ENCODE data around the gene LAIR2. TPM values are rescaled to one million over a fixed set of nuclear protein-coding genes. Genes with fewer than 3 reads are reported as not detected.

Gene LAIR2
- total and polyA plus RNA-seq, 10 of the 15 experiments (the other 5 are each of a cell fraction or from before 2014, with no cell fraction given): not detected

- CTCF ChIA-PET: no interaction called here
Observed at GRCh38 chr19:54456423-54457373, 45.9 kb upstream of the LAIR2 start.

GRCh38 chr19:54457773-54458647, 44.6 kb upstream of the LAIR2 start:
- DNase-seq (ENCODE audit: low read depth, low spot score) (no peak), ATAC-seq (no peak), FAIRE-seq (no peak)
- Histone ChIP-seq H3K36me3 (ENCODE audit: control insufficient read depth in 2 of 2, insufficient read depth in 2 of 2, low read length in 1 of 2) (peaks cover 21 to 72% of the 10 kb centered on the region in 2 experiments), H3K4me1 (ENCODE audit: control insufficient read depth, insufficient read depth, low read length) (peaks cover 11% of the 10 kb centered on the region), H4K20me1 (ENCODE audit: control insufficient read depth, insufficient read depth) (no peaks in the 10 kb centered on the region; the same call in 1 of the 2 replicates), H3K79me2 (ENCODE audit: control insufficient read depth, insufficient read depth, low read length) (peaks cover 12% of the 10 kb centered on the region), H3K4me3 (no peak overlapping the region), H3K9ac (ENCODE audit: control insufficient read depth, insufficient read depth, low read length) (no peak overlapping the region), H3K27ac (ENCODE audit: control insufficient read depth, insufficient read depth) (no peak overlapping the region), H2AFZ (ENCODE audit: control insufficient read depth, low read depth, low read length) (no peak overlapping the region), H3K9me3 (replicated peaks; ENCODE audit: control insufficient read depth, insufficient read depth, low read length) (no peaks in the 10 kb centered on the region), H3K4me2 (ENCODE audit: control insufficient read depth, insufficient read depth) (no peak overlapping the region), H3K27me3 (replicated peaks in 1 of 2; ENCODE audit: control insufficient read depth in 2 of 2, insufficient read depth in 2 of 2, low read length in 1 of 2) (no peaks in the 10 kb centered on the region)
- ChIA-PET POLR2A (no interaction called here), CTCF (no interaction called here), SMC1A (ENCODE audit: uncharacterized antibody, unreplicated experiment) (no interaction called here), RAD21 (ENCODE audit: unreplicated experiment) (no interaction called here)
- WGBS (ENCODE audit: insufficient coverage, insufficient replicate concordance, low lambda C conversion rate, missing lambda C conversion rate): 94% methylated on average over 42 of the region's 42 CpGs
- in situ Hi-C loops (cut with MboI): no loop called here
- intact Hi-C loops (cut with micrococcal nuclease; ENCODE audit: unreplicated experiment): no loop called here
- BruUV-seq (replicated peaks): no TSS peak
- TF ChIP-seq PRDM15 (CRISPR knock-in tag; IDR thresholded peaks at IDR 0.05) (no peak), NFXL1 (IDR thresholded peaks at IDR 0.05; ENCODE audit: borderline replicate concordance) (no peak), IKZF1 (conservative IDR thresholded peaks at IDR 0.05) (no peak), ZNF384 (IDR thresholded peaks at IDR 0.05; ENCODE audit: borderline replicate concordance, low read depth, low read length) (no peak), IRF4 (IDR thresholded peaks at IDR 0.05; ENCODE audit: low read depth, low read length) (no peak), SUPT20H (IDR thresholded peaks at IDR 0.05; ENCODE audit: borderline replicate concordance, control insufficient read depth, low read depth, low read length) (no peak), NBN (IDR thresholded peaks at IDR 0.05) (no peak), CHD2 (IDR thresholded peaks at IDR 0.05; ENCODE audit: borderline replicate concordance, low read depth, low read length) (no peak), PAX8 (IDR thresholded peaks at IDR 0.05) (no peak)

More at GRCh38 chr19:54456423-54457373, 45.9 kb upstream of the LAIR2 start:
- no peak for ATAC-seq
- BruUV-seq (replicated peaks): no TSS peak
- SMC1A ChIA-PET (ENCODE audit: uncharacterized antibody, unreplicated experiment): no interaction called here
- Histone ChIP-seq H2AFZ (ENCODE audit: control insufficient read depth, low read depth, low read length) (no peak overlapping the region), H3K9me3 (replicated peaks; ENCODE audit: control insufficient read depth, insufficient read depth, low read length) (no peaks in the 10 kb centered on the region), H4K20me1 (ENCODE audit: control insufficient read depth, insufficient read depth) (no peaks in the 10 kb centered on the region; the same call in 1 of the 2 replicates), H3K79me2 (ENCODE audit: control insufficient read depth, insufficient read depth, low read length) (peaks cover 9% of the 10 kb centered on the region), H3K9ac (ENCODE audit: control insufficient read depth, insufficient read depth, low read length) (no peak overlapping the region), H3K36me3 (ENCODE audit: control insufficient read depth in 2 of 2, insufficient read depth in 2 of 2, low read length in 1 of 2) (peaks cover 23 to 77% of the 10 kb centered on the region in 2 experiments), H3K4me2 (ENCODE audit: control insufficient read depth, insufficient read depth) (no peak overlapping the region), H3K4me1 (ENCODE audit: control insufficient read depth, insufficient read depth, low read length) (no peaks in the 10 kb centered on the region), H3K27ac (ENCODE audit: control insufficient read depth, insufficient read depth) (no peak overlapping the region), H3K27me3 (replicated peaks in 1 of 2; ENCODE audit: control insufficient read depth in 2 of 2, insufficient read depth in 2 of 2, low read length in 1 of 2) (no peaks in the 10 kb centered on the region), H3K4me3 (no peak overlapping the region)
- in situ Hi-C loops (cut with MboI): no loop called here
- TF ChIP-seq ZNF207 (IDR thresholded peaks at IDR 0.05; ENCODE audit: borderline replicate concordance) (no peak), POLR2AphosphoS5 (IDR thresholded peaks at IDR 0.05; ENCODE audit: low read length) (peak; percentile 26; the same call in 1 of the 2 replicates)
- intact Hi-C loops (cut with micrococcal nuclease; ENCODE audit: unreplicated experiment): no loop called here
- RAD21 ChIA-PET (ENCODE audit: unreplicated experiment): no interaction called here
- no peak for DNase-seq (ENCODE audit: low read depth, low spot score)
- no peak for FAIRE-seq
- 96% methylated on average over 46 of the region's 51 CpGs for WGBS (ENCODE audit: insufficient coverage, insufficient replicate concordance, low lambda C conversion rate, missing lambda C conversion rate)
- POLR2A ChIA-PET: no interaction called here
